CD4-positive, alpha-beta memory T cell (primary cell): ENCODE data around the gene OOEP. TPM values are rescaled to one million over a fixed set of nuclear protein-coding genes. Genes with fewer than 3 reads are reported as not detected.

ENCODE experiments used
- CTCF ChIA-PET: fragments of 350-600 bp; sonication (Branson Sonifier 250); formaldehyde crosslinking; loops from one replicate; lab custom pipeline; 2021; ENCODE audit warnings: inconsistent platforms; ENCODE audit not compliant: partially characterized antibody; lab: Charles Lee
- POLR2A ChIA-PET: fragments of 350-600 bp; sonication (Branson Sonifier 250); formaldehyde crosslinking; loops from one replicate; lab custom pipeline; 2021; ENCODE audit not compliant: partially characterized antibody; lab: Charles Lee
- DNase-seq, 5 donors: peaks; one replicate each; pipeline versions ENCODE4 v3.0.0 to v3.0.0-alpha.2; 2020 to 2022; ENCODE audit warnings: mixed read lengths in 1 of 5
- H3K27ac ChIP-seq: one replicate; pipeline ENCODE4 v1.7.0; 2013; ENCODE audit warnings: low read depth, low read length
- H3K27me3 ChIP-seq: 2 replicates; pipeline ENCODE4 v1.7.0; 2013; ENCODE audit warnings: mild to moderate bottlenecking, low read length, moderate library complexity; ENCODE audit not compliant: insufficient read depth
- H3K36me3 ChIP-seq: 2 replicates; pipeline ENCODE4 v1.7.0; 2013; ENCODE audit warnings: mild to moderate bottlenecking, low read length, moderate library complexity; ENCODE audit not compliant: insufficient read depth
- H3K4me1 ChIP-seq: 2 replicates; pipeline ENCODE4 v1.7.0; 2013; ENCODE audit warnings: mild to moderate bottlenecking, low read length, moderate library complexity; ENCODE audit not compliant: insufficient read depth
- H3K4me3 ChIP-seq, 2 donors: one replicate each; pipeline ENCODE4 v1.7.0; 2013; ENCODE audit warnings: low read length in 2 of 2, mild to moderate bottlenecking in 1 of 2
- H3K9me3 ChIP-seq, 2 donors: one replicate each; pipeline ENCODE4 v1.7.0; 2013; ENCODE audit warnings: low read length in 2 of 2, control low read depth in 1 of 2; ENCODE audit not compliant: control insufficient read depth in 1 of 2
- H3K27ac Mint-ChIP-seq, 7 donors: one replicate each; pipeline ENCODE4 v1.8.0; 2020 to 2021; ENCODE audit warnings: mixed read lengths in 7 of 7, mild to moderate bottlenecking in 6 of 7, inconsistent platforms in 3 of 7, moderate library complexity in 3 of 7
- H3K27me3 Mint-ChIP-seq, 2 donors: one replicate each; pipeline ENCODE4 v1.8.0; 2020 to 2021; ENCODE audit warnings: mixed read lengths in 2 of 2
- H3K36me3 Mint-ChIP-seq, 2 donors: one replicate each; pipeline ENCODE4 v1.8.0; 2020 to 2021; ENCODE audit warnings: mixed read lengths in 2 of 2, inconsistent platforms in 1 of 2, mild to moderate bottlenecking in 1 of 2
- H3K4me1 Mint-ChIP-seq, 4 donors: one replicate each; pipeline ENCODE4 v1.8.0; 2020 to 2021; ENCODE audit warnings: mixed read lengths in 4 of 4, mild to moderate bottlenecking in 1 of 4
- H3K4me3 Mint-ChIP-seq, 8 donors: one replicate each; pipeline ENCODE4 v1.8.0; 2020 to 2021; ENCODE audit warnings: mixed read lengths in 8 of 8, mild to moderate bottlenecking in 7 of 8, moderate library complexity in 6 of 8, inconsistent platforms in 3 of 8
- H3K9me3 Mint-ChIP-seq, 8 donors: one replicate each; pipeline ENCODE4 v1.8.0; 2020 to 2021; ENCODE audit warnings: mixed read lengths in 8 of 8, mild to moderate bottlenecking in 5 of 8, inconsistent platforms in 3 of 8, moderate library complexity in 1 of 8
- intact Hi-C: fragments of 100-400 bp; cut with micrococcal nuclease; formaldehyde crosslinking; loops from one replicate; pipeline ENCODE4 v1.15.1; 2023
- polyA plus RNA-seq, 2 donors: library from polyadenylated mRNA; unstranded; fragments of 300-500 nt; fragmentation: Illumina TruSeq; gene quantifications; one replicate each; pipeline ENCODE4 v1.2.3, GENCODE V29; 2021
- total RNA-seq, 2 experiments: library from RNA; stranded (reverse); gene quantifications; one replicate each; pipeline ENCODE4 v1.2.3, GENCODE V29; 2021

Gene OOEP
- not detected for total RNA-seq
- polyA plus RNA-seq, result 1 to 10 TPM in 1 of 2 donors, under 1 TPM in 1; 0.28 to 1.1 TPM

- H3K4me1 ChIP-seq, result no peaks in the 10 kb centered on the region
- intact Hi-C loops, result no loop called here
- no peak for DNase-seq
- Mint-ChIP-seq H3K36me3 (no peaks in the 10 kb centered on the region), H3K9me3 (peaks cover 0 to 33% (median 8%) of the 10 kb centered on the region in 8 donors), H3K27ac (peak within 1 kb of the TSS in 1 of 7 donors; percentile 12), H3K4me3 (no peak within 1 kb of the TSS), H3K4me1 (no peaks in the 10 kb centered on the region), H3K27me3 (no peaks in the 10 kb centered on the region)
- no peak within 1 kb of the TSS for H3K4me3 ChIP-seq
- no peak within 1 kb of the TSS for H3K27ac ChIP-seq
- H3K27me3 ChIP-seq, result no peaks in the 10 kb centered on the region
- ChIA-PET POLR2A (no interaction called here), CTCF (interaction anchor here (2.0 kb wide), 1 partner anchor 42 kb away, joined by 5 read pairs; no protein-coding TSS in a partner anchor)
- H3K9me3 ChIP-seq, result peaks cover 0 to 10% of the 10 kb centered on the region in 2 donors
- no peaks in the 10 kb centered on the region for H3K36me3 ChIP-seq
Observed at GRCh38 chr6:73369563-73369962, at the start of gene OOEP. OOEP (minus strand) TSS chr6:73369897; CDS start chr6:73369792, 105 bp downstream.

- Histone ChIP-seq H3K4me3 (no peak overlapping the region), H3K4me1 (peaks cover 26% of the 10 kb centered on the region), H3K27me3 (no peaks in the 10 kb centered on the region), H3K27ac (no peak overlapping the region), H3K36me3 (no peaks in the 10 kb centered on the region), H3K9me3 (no peaks in the 10 kb centered on the region)
- CTCF ChIA-PET, result no interaction called here
- Mint-ChIP-seq H3K9me3 (no peaks in the 10 kb centered on the region), H3K4me1 (peaks cover 21 to 29% (median 22%) of the 10 kb centered on the region in 4 donors), H3K27ac (peak overlapping the region; percentile 35 to 90 (median 84)), H3K36me3 (peaks cover 14 to 22% of the 10 kb centered on the region in 2 donors), H3K4me3 (peak overlapping the region in 3 of 8 donors; percentile 15 to 61 (median 43)), H3K27me3 (no peaks in the 10 kb centered on the region)
- intact Hi-C loops, result no loop called here
- POLR2A ChIA-PET, result interaction anchor here (0.7 to 0.8 kb wide), 2 partner anchors 23 to 154 kb away, joined by 3 read pairs; no protein-coding TSS in a partner anchor
- no peak for DNase-seq
Observed at GRCh38 chr6:73418081-73418741, 48.5 kb upstream of the OOEP start.

- Mint-ChIP-seq H3K27ac (no peak overlapping the region), H3K4me1 (peaks cover 2 to 6% (median 4%) of the 10 kb centered on the region in 4 donors), H3K36me3 (peaks cover 4 to 14% of the 10 kb centered on the region in 2 donors), H3K27me3 (no peaks in the 10 kb centered on the region), H3K9me3 (no peaks in the 10 kb centered on the region), H3K4me3 (no peak overlapping the region)
- Histone ChIP-seq H3K36me3 (no peaks in the 10 kb centered on the region), H3K9me3 (no peaks in the 10 kb centered on the region), H3K4me1 (peaks cover 2% of the 10 kb centered on the region), H3K27ac (no peak overlapping the region), H3K4me3 (no peak overlapping the region), H3K27me3 (no peaks in the 10 kb centered on the region)
- ChIA-PET CTCF (no interaction called here), POLR2A (no interaction called here)
- DNase-seq, result no peak
- intact Hi-C loops, result no loop called here
Observed at GRCh38 chr6:73413102-73413501, 43.4 kb upstream of the OOEP start.

GRCh38 chr6:73409395-73409794, 39.7 kb upstream of the OOEP start:
- Histone ChIP-seq H3K4me3 (no peak overlapping the region), H3K9me3 (no peaks in the 10 kb centered on the region), H3K36me3 (no peaks in the 10 kb centered on the region), H3K4me1 (no peaks in the 10 kb centered on the region), H3K27ac (no peak overlapping the region), H3K27me3 (no peaks in the 10 kb centered on the region)
- peaks cover 0 to 2% (median 0%) of the 10 kb centered on the region in 4 donors for H3K4me1 Mint-ChIP-seq
- POLR2A ChIA-PET, result no interaction called here
- H3K36me3 Mint-ChIP-seq, result peaks cover 0 to 4% of the 10 kb centered on the region in 2 donors
- CTCF ChIA-PET, result no interaction called here
- intact Hi-C loops, result no loop called here
- no peaks in the 10 kb centered on the region for H3K9me3 Mint-ChIP-seq
- H3K27ac Mint-ChIP-seq, result no peak overlapping the region
- H3K4me3 Mint-ChIP-seq, result no peak overlapping the region
- no peak for DNase-seq
- H3K27me3 Mint-ChIP-seq, result no peaks in the 10 kb centered on the region

GRCh38 chr6:73400656-73401055, 31.0 kb upstream of the OOEP start:
- intact Hi-C loops, result no loop called here
- Mint-ChIP-seq H3K9me3 (no peaks in the 10 kb centered on the region), H3K4me1 (peaks cover 0 to 3% (median 2%) of the 10 kb centered on the region in 4 donors), H3K36me3 (no peaks in the 10 kb centered on the region), H3K4me3 (no peak overlapping the region), H3K27ac (no peak overlapping the region), H3K27me3 (no peaks in the 10 kb centered on the region)
- no peak overlapping the region for H3K27ac ChIP-seq
- H3K27me3 ChIP-seq, result no peaks in the 10 kb centered on the region
- no peaks in the 10 kb centered on the region for H3K36me3 ChIP-seq
- DNase-seq, result no peak
- ChIA-PET CTCF (no interaction called here), POLR2A (no interaction called here)
- H3K4me3 ChIP-seq, result no peak overlapping the region
- H3K9me3 ChIP-seq, result no peaks in the 10 kb centered on the region
- H3K4me1 ChIP-seq, result no peaks in the 10 kb centered on the region

GRCh38 chr6:73395875-73396274, 26.2 kb upstream of the OOEP start:
- H3K36me3 Mint-ChIP-seq, result no peaks in the 10 kb centered on the region
- H3K27ac ChIP-seq, result no peak overlapping the region
- H3K9me3 Mint-ChIP-seq, result no peaks in the 10 kb centered on the region
- H3K4me3 ChIP-seq, result no peak overlapping the region
- no peaks in the 10 kb centered on the region for H3K9me3 ChIP-seq
- H3K27me3 Mint-ChIP-seq, result no peaks in the 10 kb centered on the region
- no peak overlapping the region for H3K4me3 Mint-ChIP-seq
- DNase-seq, result no peak
- intact Hi-C loops, result no loop called here
- H3K27ac Mint-ChIP-seq, result no peak overlapping the region
- H3K4me1 Mint-ChIP-seq, result peaks cover 13 to 33% (median 19%) of the 10 kb centered on the region in 4 donors
- POLR2A ChIA-PET, result interaction anchor here (0.8 to 3.0 kb wide), 5 partner anchors 22 to 124 kb away, joined by 3 to 18 read pairs (median 4); partner anchors contain the start of gene MTO1
- H3K4me1 ChIP-seq, result peaks cover 14% of the 10 kb centered on the region
- H3K27me3 ChIP-seq, result no peaks in the 10 kb centered on the region
- no peaks in the 10 kb centered on the region for H3K36me3 ChIP-seq
- CTCF ChIA-PET, result interaction anchor here (1.4 kb wide), 1 partner anchor 26 kb away, joined by 3 read pairs; no protein-coding TSS in a partner anchor

- POLR2A ChIA-PET, result interaction anchor here (0.6 to 3.0 kb wide), 6 partner anchors 23 to 125 kb away, joined by 3 to 18 read pairs (median 4); partner anchors contain the start of gene MTO1
- Histone ChIP-seq H3K36me3 (no peaks in the 10 kb centered on the region), H3K27me3 (no peaks in the 10 kb centered on the region), H3K27ac (peak within 1 kb of the TSS; percentile 30), H3K4me1 (peaks cover 19% of the 10 kb centered on the region), H3K9me3 (no peaks in the 10 kb centered on the region), H3K4me3 (peak within 1 kb of the TSS in 1 of 2 donors; percentile 40)
- intact Hi-C loops, result no loop called here
- Mint-ChIP-seq H3K27ac (peak within 1 kb of the TSS in 6 of 7 donors; percentile 57 to 98 (median 89)), H3K9me3 (no peaks in the 10 kb centered on the region), H3K4me1 (peaks cover 15 to 37% (median 22%) of the 10 kb centered on the region in 4 donors), H3K4me3 (peak within 1 kb of the TSS; percentile 57 to 88 (median 68)), H3K36me3 (no peaks in the 10 kb centered on the region), H3K27me3 (no peaks in the 10 kb centered on the region)
- CTCF ChIA-PET, result interaction anchor here (0.9 to 1.4 kb wide), 2 partner anchors 27 to 56 kb away, joined by 3 to 4 read pairs; no protein-coding TSS in a partner anchor
- peak; percentile 33 to 61 (median 39) for DNase-seq
Observed at GRCh38 chr6:73394577-73395354, 25.1 kb upstream of the OOEP start, which contains the start of gene DDX43. DDX43 (plus strand) TSS chr6:73394828; CDS start chr6:73394906, 78 bp downstream.
